Measurements from ENCODE around the gene B3GNT2.

DNA sequence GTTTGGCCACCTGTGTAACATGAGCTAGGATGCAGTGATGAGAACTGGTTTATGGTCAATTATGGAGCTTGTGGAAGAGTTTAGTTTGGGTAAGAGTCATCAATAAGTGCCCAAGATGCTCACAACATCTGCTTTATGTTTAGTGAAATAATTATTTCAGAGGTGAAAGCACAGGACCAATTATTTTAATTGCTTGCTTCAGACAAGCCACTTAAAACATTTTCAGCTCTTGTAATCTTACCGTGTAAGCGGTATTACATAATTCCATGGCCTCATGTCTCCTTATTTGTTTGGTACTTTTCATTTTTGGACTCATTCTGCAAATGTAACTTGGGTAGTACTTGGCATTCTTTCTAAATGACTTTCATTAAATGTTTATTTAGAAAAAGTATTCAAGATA lies 5.4 kb downstream of the B3GNT2 start:
- TF ChIP-seq, protein P1, sequence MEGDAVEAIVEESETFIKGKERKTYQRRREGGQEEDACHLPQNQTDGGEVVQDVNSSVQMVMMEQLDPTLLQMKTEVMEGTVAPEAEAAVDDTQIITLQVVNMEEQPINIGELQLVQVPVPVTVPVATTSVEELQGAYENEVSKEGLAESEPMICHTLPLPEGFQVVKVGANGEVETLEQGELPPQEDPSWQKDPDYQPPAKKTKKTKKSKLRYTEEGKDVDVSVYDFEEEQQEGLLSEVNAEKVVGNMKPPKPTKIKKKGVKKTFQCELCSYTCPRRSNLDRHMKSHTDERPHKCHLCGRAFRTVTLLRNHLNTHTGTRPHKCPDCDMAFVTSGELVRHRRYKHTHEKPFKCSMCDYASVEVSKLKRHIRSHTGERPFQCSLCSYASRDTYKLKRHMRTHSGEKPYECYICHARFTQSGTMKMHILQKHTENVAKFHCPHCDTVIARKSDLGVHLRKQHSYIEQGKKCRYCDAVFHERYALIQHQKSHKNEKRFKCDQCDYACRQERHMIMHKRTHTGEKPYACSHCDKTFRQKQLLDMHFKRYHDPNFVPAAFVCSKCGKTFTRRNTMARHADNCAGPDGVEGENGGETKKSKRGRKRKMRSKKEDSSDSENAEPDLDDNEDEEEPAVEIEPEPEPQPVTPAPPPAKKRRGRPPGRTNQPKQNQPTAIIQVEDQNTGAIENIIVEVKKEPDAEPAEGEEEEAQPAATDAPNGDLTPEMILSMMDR (IDR thresholded peaks at IDR 0.05), result no peak
- TF ChIP-seq EZH2 (IDR thresholded peaks at IDR 0.05; ENCODE audit: borderline replicate concordance, insufficient read depth, low read depth, low read length, poor library complexity, severe bottlenecking), result no peak

Measured in B cell (primary cell).